ENCODE data around the gene MTPN.

MTPN gene

GRCh38 chr7:135884495-135885232 lies 92.5 kb downstream of the MTPN start:
- no peak for DNase-seq (ENCODE audit: low spot score)

GRCh38 chr7:135879233-135879632 lies 97.9 kb downstream of the MTPN start:
- peak; percentile 21 for DNase-seq (ENCODE audit: low spot score)

- no peak for DNase-seq (ENCODE audit: low spot score)
These were observed 98.9 kb downstream of the MTPN start for GRCh38 chr7:135878284-135878683.

GRCh38 chr7:135877805-135878204 lies 99.4 kb downstream of the MTPN start:
- DNase-seq (ENCODE audit: low spot score) = peak; percentile 29
